ENCODE measurements around the gene MAP4K4.

- TF ChIP-seq CTCF (conservative IDR thresholded peaks at IDR 0.05; ENCODE audit: low read depth, low read length) (no peak), EZH2 (IDR thresholded peaks at IDR 0.05; ENCODE audit: low read length, unreplicated experiment) (no peak), EZH2phosphoT487 (IDR thresholded peaks at IDR 0.05; ENCODE audit: borderline replicate concordance, low read length) (no peak)
Observed at GRCh38 chr2:101710036-101710435, 12.5 kb downstream of the MAP4K4 start.

Data from PC-3 (cell line).